ENCODE data around the gene ID2.

The ID2 gene

GRCh38 chr2:8682719-8683667 is 1.1 kb downstream of the ID2 start:
- no peak for DNase-seq (ENCODE audit: low read depth in 4 of 4, low spot score in 1 of 4)

GRCh38 chr2:8684540-8684877 is 2.7 kb downstream of the ID2 start:
- no peak for DNase-seq (ENCODE audit: low read depth in 4 of 4, low spot score in 1 of 4)

- DNase-seq (ENCODE audit: low read depth in 4 of 4, low spot score in 1 of 4): peak in 3 of 4 experiments; percentile 43 to 56 (median 54)
Observed at GRCh38 chr2:8684878-8685696, 3.2 kb downstream of the ID2 start.

- peak in 3 of 4 experiments; percentile 63 to 77 (median 66) for DNase-seq (ENCODE audit: low read depth in 4 of 4, low spot score in 1 of 4)
Observed at GRCh38 chr2:8685697-8686358, 4.0 kb downstream of the ID2 start.

- no peak for DNase-seq (ENCODE audit: low read depth in 4 of 4, low spot score in 1 of 4)
Observed at GRCh38 chr2:8691859-8692437, 10.1 kb downstream of the ID2 start.

- no peak for DNase-seq (ENCODE audit: low read depth in 4 of 4, low spot score in 1 of 4)
Observed at GRCh38 chr2:8692783-8693156, 10.9 kb downstream of the ID2 start.

- DNase-seq (ENCODE audit: low read depth in 4 of 4, low spot score in 1 of 4): peak in 1 of 4 experiments; percentile 26
Observed at GRCh38 chr2:8693157-8693821, 11.4 kb downstream of the ID2 start.

GRCh38 chr2:8694737-8695136 is 12.9 kb downstream of the ID2 start:
- no peak for DNase-seq (ENCODE audit: low read depth in 4 of 4, low spot score in 1 of 4)

- DNase-seq (ENCODE audit: low read depth in 4 of 4, low spot score in 1 of 4): no peak
Observed at GRCh38 chr2:8697190-8697589, 15.3 kb downstream of the ID2 start.

- no peak for DNase-seq (ENCODE audit: low read depth in 4 of 4, low spot score in 1 of 4)
Observed at GRCh38 chr2:8699839-8700238, 18.0 kb downstream of the ID2 start.

GRCh38 chr2:8701681-8702379 is 20.0 kb downstream of the ID2 start:
- DNase-seq (ENCODE audit: low read depth in 4 of 4, low spot score in 1 of 4): no peak

GRCh38 chr2:8704906-8705305 is 23.1 kb downstream of the ID2 start:
- no peak for DNase-seq (ENCODE audit: low read depth in 4 of 4, low spot score in 1 of 4)

- no peak for DNase-seq (ENCODE audit: low read depth in 4 of 4, low spot score in 1 of 4)
Observed at GRCh38 chr2:8709611-8710010, 27.8 kb downstream of the ID2 start.

GRCh38 chr2:8710951-8711350 is 29.1 kb downstream of the ID2 start:
- no peak for DNase-seq (ENCODE audit: low read depth in 4 of 4, low spot score in 1 of 4)

GRCh38 chr2:8714283-8714682 is 32.4 kb downstream of the ID2 start:
- DNase-seq (ENCODE audit: low read depth in 4 of 4, low spot score in 1 of 4): no peak

GRCh38 chr2:8714971-8715370 is 33.1 kb downstream of the ID2 start:
- no peak for DNase-seq (ENCODE audit: low read depth in 4 of 4, low spot score in 1 of 4)

- DNase-seq (ENCODE audit: low read depth in 4 of 4, low spot score in 1 of 4): no peak
Observed at GRCh38 chr2:8719528-8719927, 37.7 kb downstream of the ID2 start.

GRCh38 chr2:8720741-8721140 is 38.9 kb downstream of the ID2 start:
- no peak for DNase-seq (ENCODE audit: low read depth in 4 of 4, low spot score in 1 of 4)

GRCh38 chr2:8721410-8721809 is 39.6 kb downstream of the ID2 start:
- DNase-seq (ENCODE audit: low read depth in 4 of 4, low spot score in 1 of 4): no peak

- no peak for DNase-seq (ENCODE audit: low read depth in 4 of 4, low spot score in 1 of 4)
Observed at GRCh38 chr2:8722986-8723385, 41.1 kb downstream of the ID2 start.

All from stimulated activated CD4-positive, alpha-beta T cell treated with anti-CD3 and anti-CD28 coated beads, Interleukin-1b, Interleukin-23, amount 100 ng/mL, for 24 hours (primary cell).